Lung (tissue), 14 donors: Measurements from ENCODE around the gene RGPD5. TPM values are rescaled to one million over a fixed set of nuclear protein-coding genes. Genes with fewer than 3 reads are reported as not detected.
"Not testable (repeated sequence)": the region's sequence is repeated elsewhere in the genome, so short reads cannot be mapped to it uniquely, and the experiment has no call there.

Experiments used
- ATAC-seq: fragments of 200-7000 bp; cut with Tn5 transposase; one replicate; pipeline ENCODE4 v1.9.1; 2020; ENCODE audit warnings: moderate number of reproducible peaks; ENCODE audit not compliant: insufficient read depth, low FRiP score
- DNase-seq, 3 donors: peaks; one replicate each; pipeline ENCODE4 v3.0.0-alpha.2; 2013 to 2017
- H3K27ac ChIP-seq, 2 donors: one replicate each; pipeline ENCODE4 v1.5.1; 2013; ENCODE audit warnings: mild to moderate bottlenecking in 2 of 2, moderate library complexity in 2 of 2, control low read depth in 1 of 2, inconsistent platforms in 1 of 2, low read depth in 1 of 2, low read length in 1 of 2
- H3K27me3 ChIP-seq, 3 donors: one replicate each; pipeline ENCODE4 v1.5.1; 2013; ENCODE audit warnings: low read length in 2 of 3; ENCODE audit not compliant: control insufficient read depth in 3 of 3, insufficient read depth in 3 of 3
- H3K36me3 ChIP-seq, 4 donors: one replicate each; pipeline ENCODE4 v1.5.1; 2013; ENCODE audit warnings: low read length in 4 of 4, mild to moderate bottlenecking in 1 of 4, moderate library complexity in 1 of 4; ENCODE audit not compliant: control insufficient read depth in 4 of 4, insufficient read depth in 4 of 4
- H3K4me1 ChIP-seq, 5 donors: one replicate each; pipeline ENCODE4 v1.5.1; 2013; ENCODE audit warnings: low read length in 5 of 5, mild to moderate bottlenecking in 2 of 5, moderate library complexity in 1 of 5; ENCODE audit not compliant: control insufficient read depth in 5 of 5, insufficient read depth in 5 of 5
- H3K4me3 ChIP-seq: one replicate; pipeline ENCODE4 v1.5.1; 2013; ENCODE audit warnings: mild to moderate bottlenecking, control low read depth, moderate library complexity
- H3K9ac ChIP-seq, 2 donors: one replicate each; pipeline ENCODE4 v1.5.1; 2013; ENCODE audit warnings: low read length in 2 of 2, control low read depth in 1 of 2; ENCODE audit not compliant: insufficient read depth in 1 of 2
- H3K9me3 ChIP-seq, 4 donors: one replicate each; pipeline ENCODE4 v1.5.1; 2013; ENCODE audit warnings: low read length in 3 of 4, mild to moderate bottlenecking in 1 of 4, moderate library complexity in 1 of 4; ENCODE audit not compliant: control insufficient read depth in 4 of 4, insufficient read depth in 3 of 4
- WGBS, 2 donors: extraction: QIAGEN DNeasy Blood & Tissue Kit; methylation state at CpG; one replicate each; pipeline ENCODE4 v1.1.7; 2013; 5-methylcytosine and 5-hydroxymethylcytosine counted together
- long read RNA-seq, 5 donors: transcript quantifications; one replicate each; lab custom pipeline, GENCODE V29; 2026
- polyA plus RNA-seq, 2 donors: library from polyadenylated mRNA; stranded (reverse); fragments of 200-250 nt; gene quantifications; one replicate each; pipeline ENCODE4 v1.2.1, GENCODE V29; 2013
- total RNA-seq, 2 donors: library from RNA; depleted of rRNA in 1 of 2; stranded (reverse); fragments of >200 nt in 1 of 2; gene quantifications; one replicate each; pipeline ENCODE4 v1.2.1, GENCODE V29; 2014 to 2021
- donor health status: Bipolar disorder and iron deficiency.
- donor health status: healthy.
- donor health status: DM: yes; HTN: yes; CAD: no.

Gene RGPD5
- total RNA-seq (10 to 100 TPM; 44.6 to 82.0 TPM), polyA plus RNA-seq (10 to 100 TPM in 1 of 2 donors, 1 to 10 TPM in 1; 3.8 to 13.2 TPM)
- long read RNA-seq, donor 1, full-length matches to known transcripts, result 1 of 20 reads
- long read RNA-seq, donor 1, partial matches to known transcripts, result 19 of 20 reads
- long read RNA-seq, donor 1, other reads (novel, unspliced or antisense), result 0 of 20 reads
- long read RNA-seq, donor 2, full-length matches to known transcripts, result 1 of 13 reads
- long read RNA-seq, donor 2, partial matches to known transcripts, result 12 of 13 reads
- long read RNA-seq, donor 2, other reads (novel, unspliced or antisense), result 0 of 13 reads
- long read RNA-seq, donor 3, result 0 reads
- long read RNA-seq, donor 4, partial matches to known transcripts, result 0 of 2 reads
- long read RNA-seq, donor 4, other reads (novel, unspliced or antisense), result 0 of 2 reads
- long read RNA-seq, donor 5, partial matches to known transcripts, result 0 of 1 reads
- long read RNA-seq, donor 5, other reads (novel, unspliced or antisense), result 0 of 1 reads

- not testable (repeated sequence) for H3K27me3 ChIP-seq, H3K9me3 ChIP-seq, H3K9ac ChIP-seq, DNase-seq, H3K27ac ChIP-seq, H3K4me1 ChIP-seq, H3K36me3 ChIP-seq, H3K4me3 ChIP-seq
- ATAC-seq, result peak; percentile 98
- WGBS, 2 donors, result 7% methylated on average over 21 of the region's 77 CpGs; no CpG with 5 or more reads in 1 of the 2 donors
Measured at GRCh38 chr2:109794074-109794737, at the start of gene RGPD5. TSS of gene RGPD5 (plus strand) at chr2:109794305. CDS start at chr2:109794466, 161 bp downstream.

- not testable (repeated sequence) for H3K9me3 ChIP-seq, H3K4me3 ChIP-seq, H3K9ac ChIP-seq, H3K27me3 ChIP-seq, ATAC-seq, H3K36me3 ChIP-seq, DNase-seq, H3K27ac ChIP-seq, H3K4me1 ChIP-seq
- no CpG with 5 or more reads among the region's 6 CpGs for WGBS, 2 donors
Measured at GRCh38 chr2:109751572-109751971, 42.5 kb upstream of the RGPD5 start.

GRCh38 chr2:109757163-109757824 lies 36.8 kb upstream of the RGPD5 start:
- H3K36me3 ChIP-seq, H3K9me3 ChIP-seq, H3K27ac ChIP-seq, H3K4me3 ChIP-seq, ATAC-seq, H3K9ac ChIP-seq, DNase-seq, H3K4me1 ChIP-seq, H3K27me3 ChIP-seq: not testable (repeated sequence)
- no CpG with 5 or more reads among the region's 3 CpGs for WGBS, 2 donors

- H3K4me3 ChIP-seq, H3K27me3 ChIP-seq, H3K36me3 ChIP-seq, H3K9ac ChIP-seq, ATAC-seq, DNase-seq, H3K27ac ChIP-seq, H3K4me1 ChIP-seq, H3K9me3 ChIP-seq: not testable (repeated sequence)
- WGBS, 2 donors, result 1% methylated on average over 64 of the region's 106 CpGs; no CpG with 5 or more reads in 1 of the 2 donors
Measured at GRCh38 chr2:109760265-109761042, 33.7 kb upstream of the RGPD5 start.

GRCh38 chr2:109761043-109761454 lies 33.1 kb upstream of the RGPD5 start:
- DNase-seq, H3K27me3 ChIP-seq, H3K27ac ChIP-seq, H3K9ac ChIP-seq, H3K36me3 ChIP-seq, H3K4me3 ChIP-seq, ATAC-seq, H3K4me1 ChIP-seq, H3K9me3 ChIP-seq: not testable (repeated sequence)
- WGBS, 2 donors, result 18 to 19% methylated on average over 3 to 8 of the region's 23 CpGs

- not testable (repeated sequence) for H3K27ac ChIP-seq, H3K9ac ChIP-seq, H3K9me3 ChIP-seq, H3K36me3 ChIP-seq, ATAC-seq, DNase-seq, H3K4me3 ChIP-seq, H3K4me1 ChIP-seq, H3K27me3 ChIP-seq
- 90 to 100% methylated on average over 1 of the region's 5 CpGs for WGBS, 2 donors
Measured at GRCh38 chr2:109761976-109762375, 32.1 kb upstream of the RGPD5 start.

GRCh38 chr2:109766074-109766473 lies 28.0 kb upstream of the RGPD5 start:
- not testable (repeated sequence) for H3K9me3 ChIP-seq, H3K4me1 ChIP-seq, H3K36me3 ChIP-seq, H3K27ac ChIP-seq, H3K9ac ChIP-seq, ATAC-seq, H3K4me3 ChIP-seq, DNase-seq, H3K27me3 ChIP-seq
- 75 to 87% methylated on average over 4 to 8 of the region's 11 CpGs for WGBS, 2 donors
